Measurements from ENCODE around the gene CD248. TPM values are rescaled to one million over a fixed set of nuclear protein-coding genes. Genes with fewer than 3 reads are reported as not detected.

CD248 gene
- total RNA-seq, 1 donor: 99.1 TPM

DNA sequence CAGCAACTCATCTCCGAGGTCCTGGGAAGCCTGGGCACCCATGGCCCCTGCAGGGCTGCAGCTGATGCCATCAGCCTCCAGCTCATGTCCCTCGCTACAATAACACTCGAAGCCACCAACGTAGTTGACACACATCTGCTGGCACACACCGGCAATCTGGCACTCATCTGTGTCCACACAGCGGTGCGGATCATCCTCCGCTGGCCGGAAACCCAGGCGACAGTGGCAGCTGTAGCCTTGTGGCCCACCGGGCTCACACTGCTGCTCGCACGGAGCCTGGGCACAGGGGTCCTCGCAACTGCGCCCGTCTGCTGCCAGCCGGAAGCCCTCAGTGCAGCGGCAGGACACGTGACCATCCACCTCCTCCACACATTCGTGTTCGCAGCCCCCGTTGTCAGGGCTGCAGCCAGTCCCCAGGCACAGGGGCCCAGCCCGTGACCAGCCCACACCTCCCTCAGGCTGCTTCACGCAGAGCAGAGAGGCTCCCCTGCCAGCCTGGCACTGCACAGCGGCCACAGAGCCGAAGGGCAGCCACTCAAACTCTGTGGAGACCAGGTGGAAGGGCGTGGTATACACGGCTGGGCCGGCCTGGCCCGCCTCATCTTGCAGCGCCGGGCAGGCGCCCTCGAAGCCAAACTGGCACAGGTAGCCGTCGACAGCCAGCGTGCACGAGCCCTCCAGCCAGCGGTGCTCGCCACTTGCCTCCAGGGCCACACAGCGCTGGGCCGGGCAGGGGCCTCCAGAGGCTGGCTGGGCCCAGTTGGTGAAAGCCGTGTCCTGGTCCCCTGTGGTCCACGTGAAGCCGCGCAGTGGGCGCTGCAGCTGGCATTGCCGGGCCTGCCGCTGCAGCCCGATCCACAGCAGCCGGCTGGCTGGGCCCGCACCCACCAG is 678 bp downstream of the CD248 start:
- TF ChIP-seq, protein P1, sequence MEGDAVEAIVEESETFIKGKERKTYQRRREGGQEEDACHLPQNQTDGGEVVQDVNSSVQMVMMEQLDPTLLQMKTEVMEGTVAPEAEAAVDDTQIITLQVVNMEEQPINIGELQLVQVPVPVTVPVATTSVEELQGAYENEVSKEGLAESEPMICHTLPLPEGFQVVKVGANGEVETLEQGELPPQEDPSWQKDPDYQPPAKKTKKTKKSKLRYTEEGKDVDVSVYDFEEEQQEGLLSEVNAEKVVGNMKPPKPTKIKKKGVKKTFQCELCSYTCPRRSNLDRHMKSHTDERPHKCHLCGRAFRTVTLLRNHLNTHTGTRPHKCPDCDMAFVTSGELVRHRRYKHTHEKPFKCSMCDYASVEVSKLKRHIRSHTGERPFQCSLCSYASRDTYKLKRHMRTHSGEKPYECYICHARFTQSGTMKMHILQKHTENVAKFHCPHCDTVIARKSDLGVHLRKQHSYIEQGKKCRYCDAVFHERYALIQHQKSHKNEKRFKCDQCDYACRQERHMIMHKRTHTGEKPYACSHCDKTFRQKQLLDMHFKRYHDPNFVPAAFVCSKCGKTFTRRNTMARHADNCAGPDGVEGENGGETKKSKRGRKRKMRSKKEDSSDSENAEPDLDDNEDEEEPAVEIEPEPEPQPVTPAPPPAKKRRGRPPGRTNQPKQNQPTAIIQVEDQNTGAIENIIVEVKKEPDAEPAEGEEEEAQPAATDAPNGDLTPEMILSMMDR (IDR thresholded peaks at IDR 0.05; ENCODE audit: insufficient read depth, low read length): no peak
- no peak for DNase-seq (ENCODE audit: low read depth)
- H3K4me3 ChIP-seq (ENCODE audit: low read depth, low read length): peak overlapping the region; percentile 98

DNA sequence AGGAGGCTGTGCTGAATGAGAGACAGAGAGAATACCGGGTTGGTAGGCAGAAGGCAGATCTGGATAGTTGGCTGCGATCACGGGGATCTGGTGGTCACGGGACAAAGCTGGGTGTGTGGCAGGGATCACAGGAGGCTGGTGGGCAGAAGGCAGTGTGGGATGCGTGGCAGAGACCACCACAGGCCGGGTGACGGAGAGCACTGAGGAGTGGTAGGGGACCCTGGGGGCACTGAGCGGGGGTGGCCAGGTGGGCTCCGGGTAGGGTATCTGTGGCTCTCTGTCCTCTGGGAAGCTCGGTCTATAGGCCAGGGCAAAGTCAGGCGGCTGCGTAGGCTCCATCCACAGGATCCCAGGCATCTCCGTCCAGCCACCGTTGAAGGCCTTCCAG is 1.4 kb downstream of the CD248 start:
- TF ChIP-seq, protein P1 (IDR thresholded peaks at IDR 0.05; ENCODE audit: insufficient read depth, low read length): no peak
- peak overlapping the region; percentile 98 for H3K4me3 ChIP-seq (ENCODE audit: low read depth, low read length)
- no peak for DNase-seq (ENCODE audit: low read depth)

DNA sequence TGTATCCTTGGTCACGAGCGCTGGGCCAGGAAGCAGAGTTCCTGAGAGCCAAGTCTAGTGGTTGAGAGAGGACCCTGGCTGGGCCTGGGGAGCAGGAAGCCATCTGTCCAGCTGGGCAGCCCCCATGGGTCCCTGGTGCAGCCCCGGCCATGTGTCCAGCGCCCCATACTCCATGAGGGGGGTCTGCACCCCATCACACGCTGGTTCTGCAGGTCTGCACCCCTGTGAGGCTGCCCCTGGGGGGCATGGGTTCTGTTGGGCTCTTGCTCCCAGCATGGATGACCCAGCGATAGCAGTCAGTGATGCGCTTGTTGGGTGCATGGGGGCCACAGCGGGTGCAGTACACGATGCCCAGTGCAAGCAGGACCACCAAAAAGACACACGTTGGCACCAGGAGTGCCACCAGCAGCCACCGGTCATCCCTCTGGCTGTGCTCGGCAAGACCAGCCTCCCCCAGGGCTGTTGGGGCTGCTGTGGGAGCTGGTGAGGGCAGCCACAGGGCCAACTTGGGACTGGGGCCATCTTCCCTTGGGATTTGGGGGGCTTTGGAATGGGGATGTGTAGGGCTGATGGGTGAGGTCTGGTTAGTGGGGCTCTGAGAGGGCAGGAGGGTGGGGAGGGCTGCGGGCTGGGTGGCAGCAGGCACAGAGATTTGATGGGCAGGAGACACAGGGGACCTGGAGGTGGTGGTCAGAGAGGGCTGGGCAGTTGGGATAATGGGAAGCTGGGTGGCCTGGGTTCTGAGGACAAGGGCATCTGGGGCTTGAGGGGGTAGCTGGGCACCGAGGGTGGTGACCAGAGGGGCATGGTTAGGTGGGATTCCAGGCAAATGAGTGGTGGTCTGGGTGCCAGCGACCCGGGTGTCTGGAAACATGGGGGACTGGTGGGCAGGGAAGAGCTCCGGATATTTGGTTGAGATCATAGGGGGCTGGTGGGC is 2.0 kb downstream of the CD248 start:
- DNase-seq (ENCODE audit: low read depth): no peak
- H3K4me3 ChIP-seq (ENCODE audit: low read depth, low read length): peak overlapping the region; percentile 98
- TF ChIP-seq, protein P1 (IDR thresholded peaks at IDR 0.05; ENCODE audit: insufficient read depth, low read length): no peak

DNA sequence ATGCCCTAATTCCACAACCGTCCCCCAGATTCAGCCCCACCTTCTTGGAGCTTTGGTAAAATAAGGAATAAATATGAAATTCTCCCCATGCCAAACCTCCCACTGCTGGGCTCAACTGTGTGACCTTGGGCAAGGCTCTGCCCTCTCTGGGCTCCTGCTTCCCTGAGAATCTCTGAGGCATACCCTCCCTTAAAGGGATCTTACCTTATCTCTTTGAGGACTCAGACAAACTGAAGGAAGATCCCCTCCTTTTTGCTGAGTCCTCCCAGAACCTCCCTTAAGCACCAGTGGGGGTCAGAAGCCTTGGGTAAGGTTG is 2.7 kb downstream of the CD248 start:
- H3K4me3 ChIP-seq (ENCODE audit: low read depth, low read length): peak overlapping the region; percentile 98
- DNase-seq (ENCODE audit: low read depth): no peak
- TF ChIP-seq, protein P1 (IDR thresholded peaks at IDR 0.05; ENCODE audit: insufficient read depth, low read length): no peak

DNA sequence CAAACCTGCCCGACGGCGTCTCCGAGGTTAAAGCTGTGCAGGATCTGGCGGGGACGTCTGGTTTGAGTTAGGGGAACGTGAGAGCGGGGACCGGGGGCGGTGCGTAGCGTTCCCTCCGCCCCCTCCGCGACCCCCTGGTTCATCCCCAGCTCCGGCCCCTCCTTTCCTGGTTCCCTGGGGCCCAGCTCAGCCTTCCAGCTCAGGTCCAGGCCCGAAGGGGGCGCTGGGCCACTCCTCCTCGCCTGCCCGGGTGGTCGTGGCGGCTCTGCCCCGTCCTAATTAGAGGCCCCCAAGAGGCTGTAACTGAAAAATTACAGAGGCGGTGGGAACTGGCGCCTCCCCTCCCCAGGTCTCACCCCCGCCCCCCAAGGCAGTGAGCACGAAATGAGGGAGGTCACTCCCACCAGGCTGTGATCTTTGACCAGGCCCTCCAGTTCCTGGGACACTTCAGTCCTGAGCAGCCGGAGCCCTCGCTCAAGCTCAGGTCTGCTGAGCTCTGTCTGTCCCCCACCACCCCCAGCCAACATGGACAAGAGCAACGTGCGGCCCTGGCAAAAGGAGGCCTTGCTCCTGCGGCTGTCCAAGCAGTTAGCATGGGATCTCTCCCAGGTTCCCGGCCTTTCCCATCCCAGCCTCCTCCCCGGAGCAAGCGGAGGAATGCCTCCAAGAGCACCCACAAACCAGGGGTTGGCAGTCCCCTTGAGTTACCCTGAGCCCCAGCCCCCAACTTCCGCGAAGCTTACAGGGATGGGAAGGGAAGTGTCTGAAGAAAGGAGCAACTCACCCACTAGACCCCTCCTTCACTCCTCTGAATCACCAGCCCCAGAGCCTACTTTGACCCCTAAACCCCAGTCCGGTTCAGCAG is 3.3 kb downstream of the CD248 start:
- TF ChIP-seq, protein P1 (IDR thresholded peaks at IDR 0.05; ENCODE audit: insufficient read depth, low read length): peak; percentile 46
- DNase-seq (ENCODE audit: low read depth): peak; percentile 50
- peak overlapping the region; percentile 98 for H3K4me3 ChIP-seq (ENCODE audit: low read depth, low read length)
